Right lobe of liver (tissue), 4 donors: ENCODE results near the gene SOSTDC1.

Experiments
- POLR2A ChIP-seq: fragments of 450-650 bp; IDR thresholded peaks from one replicate; pipeline ENCODE4 v1.6.1; 2017; ENCODE audit warnings: antibody characterized with exemption, mild to moderate bottlenecking
- TF ChIP-seq, protein P1 (sequence below), 4 donors: fragments of 200-600 bp in 3 of 4; fragments of 450-650 bp in 1 of 4; IDR thresholded peaks; one replicate each; pipeline versions ENCODE4 v1.5.1 to v1.8.0; 2016 to 2022; ENCODE audit warnings: antibody characterized with exemption in 4 of 4, mild to moderate bottlenecking in 2 of 4
- donor health status: DM: no; HTN: no; CAD: no.
- donor health status: DM: no; HTN: no; CAD: no.
- donor health status: DM: no; HTN: yes; CAD: no.

DNA sequence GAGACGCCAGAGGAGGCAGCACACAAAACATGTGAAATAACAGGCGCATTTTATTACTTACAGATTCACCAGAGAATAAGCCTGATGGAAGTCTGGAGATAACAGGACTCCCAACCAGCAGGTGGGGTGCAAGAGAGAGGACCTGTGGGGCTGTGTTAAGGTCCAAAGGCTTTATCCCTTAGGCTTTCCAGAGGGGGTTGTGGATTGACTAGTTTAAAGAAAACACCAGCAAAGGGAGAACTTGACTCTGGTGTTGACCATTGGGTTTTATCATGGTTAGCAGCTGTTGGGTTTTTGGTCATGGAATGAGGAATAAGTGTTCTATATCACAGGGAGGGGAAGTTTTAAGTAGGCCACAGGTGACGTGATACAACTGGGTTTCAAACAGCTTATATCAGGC is 42.6 kb downstream of the SOSTDC1 start:
- TF ChIP-seq, protein P1, sequence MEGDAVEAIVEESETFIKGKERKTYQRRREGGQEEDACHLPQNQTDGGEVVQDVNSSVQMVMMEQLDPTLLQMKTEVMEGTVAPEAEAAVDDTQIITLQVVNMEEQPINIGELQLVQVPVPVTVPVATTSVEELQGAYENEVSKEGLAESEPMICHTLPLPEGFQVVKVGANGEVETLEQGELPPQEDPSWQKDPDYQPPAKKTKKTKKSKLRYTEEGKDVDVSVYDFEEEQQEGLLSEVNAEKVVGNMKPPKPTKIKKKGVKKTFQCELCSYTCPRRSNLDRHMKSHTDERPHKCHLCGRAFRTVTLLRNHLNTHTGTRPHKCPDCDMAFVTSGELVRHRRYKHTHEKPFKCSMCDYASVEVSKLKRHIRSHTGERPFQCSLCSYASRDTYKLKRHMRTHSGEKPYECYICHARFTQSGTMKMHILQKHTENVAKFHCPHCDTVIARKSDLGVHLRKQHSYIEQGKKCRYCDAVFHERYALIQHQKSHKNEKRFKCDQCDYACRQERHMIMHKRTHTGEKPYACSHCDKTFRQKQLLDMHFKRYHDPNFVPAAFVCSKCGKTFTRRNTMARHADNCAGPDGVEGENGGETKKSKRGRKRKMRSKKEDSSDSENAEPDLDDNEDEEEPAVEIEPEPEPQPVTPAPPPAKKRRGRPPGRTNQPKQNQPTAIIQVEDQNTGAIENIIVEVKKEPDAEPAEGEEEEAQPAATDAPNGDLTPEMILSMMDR (IDR thresholded peaks at IDR 0.05), result no peak
- TF ChIP-seq POLR2A, result no peak
